ENCODE results near the gene PLOD1. TPM values are rescaled to one million over a fixed set of nuclear protein-coding genes. Genes with fewer than 3 reads are reported as not detected.

PLOD1 gene
- total RNA-seq, 1 donor from 2014 or later = 37.8 TPM

Other genes with a start within 250 kb of the PLOD1 start
- 0.07 TPM in 1 of 2 replicates, not detected in the other for gene DRAXIN, start 243.0 kb upstream of the PLOD1 start, total RNA-seq
- 13.8 and 15.9 TPM in 2 replicates for gene AGTRAP, start 198.6 kb upstream of the PLOD1 start, total RNA-seq
- not detected in 2 replicates for gene C1orf167, start 172.5 kb upstream of the PLOD1 start, total RNA-seq
- 18.1 and 21.4 TPM in 2 replicates for gene MTHFR, start 128.8 kb upstream of the PLOD1 start, total RNA-seq
- gene CLCN6, start 128.5 kb upstream of the PLOD1 start, total RNA-seq = 11.2 and 14.3 TPM in 2 replicates
- not detected in 2 replicates for gene NPPA, start 86.9 kb upstream of the PLOD1 start, total RNA-seq
- gene NPPB, start 75.8 kb upstream of the PLOD1 start, total RNA-seq = not detected in 2 replicates
- 38.2 and 39.1 TPM in 2 replicates for gene KIAA2013, start 8.3 kb upstream of the PLOD1 start, total RNA-seq
- gene MFN2, start 45.7 kb downstream of the PLOD1 start, total RNA-seq = 88.1 and 95.4 TPM in 2 replicates
- 74.9 and 75.3 TPM in 2 replicates for gene MIIP, start 84.8 kb downstream of the PLOD1 start, total RNA-seq
- gene TNFRSF8, start 128.6 kb downstream of the PLOD1 start, total RNA-seq = 26.9 and 27.9 TPM in 2 replicates
- 211 and 213 TPM in 2 replicates for gene TNFRSF1B, start 232.3 kb downstream of the PLOD1 start, total RNA-seq